HG03039 (cell line): ENCODE data around the gene TMCO6.

Experiments
- ATAC-seq: cut with Tn5 transposase; IDR thresholded peaks from one replicate; pipeline ENCODE4 v1.9.1; 2021; ENCODE audit warnings: mild to moderate bottlenecking, moderate library complexity; ENCODE audit not compliant: unreplicated experiment

The TMCO6 gene

DNA sequence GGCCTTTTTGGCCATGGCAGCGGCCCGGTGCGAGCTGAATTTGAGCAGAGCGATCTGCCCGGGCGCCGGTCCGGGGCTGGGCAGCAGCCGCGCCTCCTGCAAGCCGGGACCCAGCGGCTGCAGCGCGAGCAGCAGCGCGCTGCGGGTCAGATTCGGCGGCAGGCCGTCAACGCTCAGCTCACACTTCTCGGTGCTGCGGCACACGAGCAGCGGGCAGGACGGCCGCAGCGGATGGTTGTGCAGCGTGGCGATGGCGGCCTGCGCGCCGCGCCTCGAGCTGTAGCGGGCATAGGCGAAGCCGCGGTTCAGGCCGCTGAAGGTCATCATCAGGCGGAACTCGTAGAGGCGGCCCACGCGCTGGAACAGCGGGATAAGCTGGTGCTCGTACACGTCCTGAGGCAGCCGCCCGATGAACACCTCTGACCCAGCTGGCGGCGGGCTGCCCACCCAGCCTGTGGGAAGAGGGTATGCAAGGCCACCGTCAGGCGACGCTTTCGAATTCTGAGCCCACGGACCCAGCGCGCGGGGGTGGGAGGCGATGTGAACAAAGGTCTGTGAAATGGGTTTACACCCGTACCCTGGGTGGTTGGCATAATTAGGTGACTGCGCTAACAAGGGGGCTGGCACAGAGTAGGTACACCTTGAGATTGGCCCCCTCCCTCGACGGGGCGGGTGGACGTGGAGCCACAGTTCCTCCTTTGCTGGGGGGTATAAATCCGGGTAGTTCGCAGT, 33.4 kb downstream of the TMCO6 start:
- ATAC-seq: no peak

DNA sequence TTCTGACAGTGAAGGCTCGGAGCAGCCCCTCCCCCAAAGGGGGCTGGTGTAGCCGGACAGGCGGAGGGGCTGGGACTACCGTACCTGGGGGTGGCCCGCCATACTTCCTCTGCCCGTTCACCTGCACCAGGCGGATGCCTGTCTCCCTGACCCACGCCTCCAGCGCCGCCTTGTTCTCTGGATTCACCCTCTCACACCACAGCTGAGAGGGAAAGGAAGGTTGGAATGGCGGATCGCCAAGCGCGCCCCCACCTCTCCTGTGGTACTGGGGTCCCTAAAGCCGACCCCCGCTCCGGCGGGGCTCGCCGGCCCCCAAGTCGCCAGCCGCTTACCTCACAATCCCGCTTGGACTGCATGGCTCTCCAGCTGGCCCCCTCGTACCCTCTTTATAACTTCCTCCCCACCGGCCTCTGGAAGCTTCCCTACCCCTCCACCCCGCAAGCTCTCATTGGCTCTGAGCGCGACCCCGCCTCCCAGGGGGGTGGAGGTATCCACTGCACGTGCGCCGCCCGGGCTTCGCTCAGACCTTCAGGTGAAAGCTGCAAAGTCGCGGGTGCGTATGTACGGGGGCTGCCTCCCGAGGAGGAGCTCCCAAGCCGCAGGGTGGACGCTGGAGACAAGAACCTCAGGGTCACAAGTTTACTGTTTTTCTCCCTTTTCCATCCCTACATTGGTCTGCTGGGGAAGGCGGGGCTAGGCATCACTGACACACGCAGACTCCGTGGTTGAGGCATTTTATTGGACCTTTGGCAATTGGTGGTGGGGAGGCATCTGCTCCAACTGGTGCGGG, 34.1 kb downstream of the TMCO6 start, which contains the start of gene DND1:
Gene DND1, minus strand, starts transcription at position 390 of the 790 bp plus-strand sequence. Its CDS starts 34 bp downstream, at position 356.
- ATAC-seq: no peak

DNA sequence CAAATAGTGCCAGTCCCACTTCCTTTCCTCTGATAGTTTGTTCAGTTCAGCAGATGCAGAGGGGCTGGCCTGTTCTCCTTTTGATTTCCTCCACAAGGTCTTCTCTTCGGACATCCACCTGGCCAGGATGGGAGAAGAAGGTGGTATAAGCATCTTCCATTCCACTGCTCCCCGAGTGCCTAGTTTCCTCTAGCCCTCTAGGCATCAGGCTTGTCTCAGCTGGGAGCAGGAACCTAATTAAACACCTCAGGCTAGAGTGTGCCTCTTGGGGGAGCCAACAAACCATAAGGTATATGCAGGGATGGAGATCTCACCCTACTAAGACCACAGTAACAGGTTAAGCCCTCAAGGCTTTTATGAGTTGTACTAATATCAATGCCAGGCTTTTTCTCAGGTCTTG, 35.0 kb downstream of the TMCO6 start:
- ATAC-seq: no peak

DNA sequence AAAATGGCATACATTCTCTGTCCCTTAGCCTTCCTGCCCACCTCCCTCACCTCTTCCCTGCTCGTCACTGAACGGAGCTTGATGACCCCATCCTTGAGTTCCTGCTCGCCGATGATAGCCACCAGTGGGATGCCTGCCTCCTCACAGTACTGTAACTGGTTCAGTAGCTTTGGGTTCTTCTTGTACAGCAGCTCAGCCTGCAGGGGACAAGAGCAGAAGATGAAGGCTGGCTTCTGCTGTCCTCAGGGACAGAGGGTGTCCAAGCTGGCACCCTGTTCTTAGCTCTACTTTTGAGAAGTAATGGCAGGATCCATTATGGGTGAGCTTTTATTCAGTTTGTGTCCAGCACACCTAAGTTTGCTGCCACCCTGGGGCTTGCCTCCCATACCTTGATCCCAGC, 35.4 kb downstream of the TMCO6 start:
- ATAC-seq: no peak

DNA sequence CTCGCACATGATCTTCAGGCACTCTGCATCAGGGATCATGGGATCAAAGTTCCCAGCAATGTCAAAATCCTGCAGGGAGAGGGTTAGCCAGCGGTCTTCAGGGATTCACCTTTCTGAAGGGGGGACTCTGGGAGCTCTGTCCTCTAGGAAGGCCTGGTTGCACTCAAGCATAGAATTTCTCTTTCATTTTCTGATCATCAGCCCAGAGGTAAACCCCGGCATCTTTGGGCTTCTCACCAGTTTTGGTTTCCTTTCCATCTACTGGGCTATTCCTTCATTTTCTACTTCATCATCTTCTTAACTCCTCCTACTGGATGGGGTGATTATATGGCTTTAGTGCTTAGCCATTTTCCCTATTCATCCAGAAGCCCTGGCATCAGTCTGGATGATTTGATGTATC, 38.7 kb downstream of the TMCO6 start:
- no peak for ATAC-seq

DNA sequence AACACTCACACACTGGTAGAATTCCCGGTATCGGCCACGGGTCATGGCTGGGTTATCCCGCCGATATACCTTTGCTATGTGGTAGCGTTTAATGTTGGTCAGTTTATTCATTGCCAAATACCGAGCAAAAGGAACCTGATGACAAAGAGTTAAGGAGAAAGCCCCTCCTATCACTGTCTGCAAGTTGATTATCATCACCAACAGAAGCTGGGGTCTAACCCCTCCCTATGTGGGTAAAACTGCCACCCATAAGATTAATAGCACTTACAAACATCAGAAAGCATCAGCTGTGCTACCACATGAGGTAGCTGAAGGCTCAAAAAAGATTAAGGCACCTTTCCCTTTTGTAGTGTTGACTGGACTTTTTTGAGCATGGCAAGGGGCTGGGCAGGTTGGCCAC, 39.7 kb downstream of the TMCO6 start:
- ATAC-seq: no peak

DNA sequence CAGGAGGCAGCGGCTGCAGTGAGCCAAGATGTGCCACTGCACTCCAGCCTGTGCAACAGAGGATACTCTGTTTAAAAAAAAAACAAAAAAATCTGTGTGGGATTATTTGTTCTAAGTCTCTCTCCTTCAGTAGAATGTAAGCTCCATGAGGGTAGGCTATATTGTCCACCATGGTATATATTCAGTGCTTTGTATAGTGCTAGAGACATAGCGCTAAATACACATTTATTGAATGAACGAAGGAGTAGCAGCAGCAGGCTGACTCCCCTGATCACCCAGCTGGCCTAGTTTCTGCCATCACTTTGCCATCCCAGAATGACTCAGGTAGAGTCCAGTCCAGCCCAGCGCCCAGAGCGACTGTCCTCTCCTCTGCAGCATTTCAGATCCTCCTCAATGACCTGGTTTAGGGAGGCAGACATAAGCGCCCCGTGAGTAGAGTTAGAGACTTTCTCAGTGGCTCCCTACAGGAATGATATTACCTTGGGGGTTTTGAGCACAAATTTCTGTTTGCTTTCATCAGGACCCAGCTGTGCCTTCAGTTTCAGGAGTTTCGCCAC, 51.2 kb downstream of the TMCO6 start:
- no peak for ATAC-seq

DNA sequence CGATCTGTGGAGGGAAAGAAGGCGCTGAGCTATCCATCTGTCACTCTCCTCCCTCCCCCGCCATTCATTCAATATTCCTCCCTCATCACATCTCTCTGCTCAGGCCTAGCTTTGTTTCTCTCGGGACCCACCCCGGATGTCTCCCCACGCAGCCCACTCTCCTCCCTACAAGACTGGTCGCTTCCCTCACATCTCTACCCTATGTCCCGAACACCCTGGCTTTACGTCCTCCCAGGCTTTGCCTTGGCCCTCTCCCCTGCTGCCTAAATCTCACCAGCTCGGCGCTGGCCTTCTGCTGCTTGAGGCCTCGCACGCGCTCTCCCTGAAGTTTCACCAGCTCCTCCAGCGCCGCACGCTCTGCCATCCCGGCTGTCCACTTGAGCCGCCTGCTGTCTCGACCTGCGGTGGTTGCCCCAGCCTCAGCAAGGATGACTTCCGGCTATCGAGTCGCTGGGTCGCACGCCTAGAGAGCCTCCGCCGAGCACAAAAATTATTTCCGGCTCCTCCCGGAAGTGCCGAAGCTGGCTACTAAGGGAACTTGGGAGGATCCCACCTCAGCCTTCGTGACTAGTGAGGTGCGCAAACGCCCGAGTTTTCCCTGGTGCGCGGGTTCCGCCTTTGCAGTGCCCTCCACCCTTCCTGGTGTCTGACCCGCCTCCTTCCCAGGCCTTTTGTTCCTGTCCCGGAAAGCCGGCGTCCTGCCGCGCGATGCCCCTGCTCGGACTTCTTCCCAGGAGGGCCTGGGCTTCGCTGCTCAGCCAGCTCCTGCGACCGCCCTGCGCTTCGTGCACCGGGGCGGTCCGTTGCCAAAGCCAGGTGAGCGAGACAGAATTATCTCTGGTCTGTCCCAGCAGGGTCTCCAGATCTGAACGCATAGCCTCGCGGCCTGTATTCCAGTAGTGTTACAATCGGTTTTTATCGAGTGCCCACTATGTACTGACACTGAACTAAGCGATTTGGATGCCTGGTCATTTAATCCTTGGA, 52.0 kb downstream of the TMCO6 start, which contains the start of the genes HARS1 and HARS2:
Gene HARS1, minus strand, starts transcription at position 430 of the 984 bp plus-strand sequence. Its CDS starts 66 bp downstream, at position 364.
Gene HARS2, plus strand, starts transcription at position 515 of the 984 bp plus-strand sequence. Its CDS starts 194 bp downstream, at position 709.
- ATAC-seq: peak; percentile 95

DNA sequence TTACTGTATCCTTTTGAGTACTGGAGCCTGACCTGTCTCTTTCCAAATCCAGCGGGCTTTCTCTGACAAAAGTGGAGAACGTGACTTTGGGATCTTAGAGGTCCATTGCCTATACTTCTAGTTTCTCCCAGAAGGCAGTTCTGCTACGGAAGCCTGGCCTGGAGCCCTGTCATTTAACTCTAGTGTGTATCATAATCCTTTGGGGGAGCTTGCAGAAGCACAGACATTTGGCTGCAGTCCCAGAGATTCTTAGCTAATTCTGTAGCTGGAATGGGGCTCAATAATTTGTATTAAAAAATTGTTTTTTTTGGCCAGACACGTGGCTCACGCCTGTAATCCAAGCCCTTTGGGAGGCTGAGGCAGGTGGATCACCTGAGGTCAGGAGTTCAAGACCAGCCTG, 55.0 kb downstream of the TMCO6 start:
- ATAC-seq: no peak
